ENCODE measurements around the gene CBY2. TPM values are rescaled to one million over a fixed set of nuclear protein-coding genes. Genes with fewer than 3 reads are reported as not detected.

Gene CBY2
- total RNA-seq, 1 experiment from 2014 or later, result not detected

DNA sequence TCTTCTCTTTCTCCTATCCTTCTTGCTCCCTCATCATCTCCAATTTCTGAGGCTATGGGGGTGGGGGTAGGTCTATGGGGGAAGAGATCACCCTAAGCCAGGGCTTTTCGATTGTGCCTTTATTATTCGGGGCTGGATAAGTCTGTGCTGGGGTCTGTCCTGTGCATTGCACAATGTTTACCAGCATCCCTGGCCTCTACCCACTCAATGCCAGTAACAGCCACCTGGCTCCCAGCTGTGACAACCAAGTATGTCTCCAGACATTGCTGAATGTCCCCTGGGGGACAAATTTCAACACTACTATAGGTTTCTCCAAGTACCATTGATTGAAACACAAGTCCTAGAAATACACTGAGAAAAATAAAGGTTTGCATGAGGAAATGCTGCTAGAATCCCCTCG lies 13.2 kb downstream of the CBY2 start:
- H3K9ac ChIP-seq (ENCODE audit: low read length), result no peak overlapping the region
- no peaks in the 10 kb centered on the region for H3K9me3 ChIP-seq (ENCODE audit: control insufficient read depth in 1 of 2, insufficient read depth in 1 of 2, low read depth in 1 of 2, low read length in 2 of 2)
- peaks cover 31% of the 10 kb centered on the region for H3K27me3 ChIP-seq (ENCODE audit: insufficient read depth, low read length)
- ATAC-seq (no peak), DNase-seq (ENCODE audit: low read depth, low spot score) (no peak)
- H3K4me2 ChIP-seq (ENCODE audit: low read length), result no peak overlapping the region
- no peaks in the 10 kb centered on the region for H3K4me1 ChIP-seq (ENCODE audit: control insufficient read depth in 1 of 2, insufficient read depth in 2 of 2, low read length in 2 of 2)
- no peak overlapping the region for H2AFZ ChIP-seq (ENCODE audit: low read depth, low read length, poor library complexity, severe bottlenecking)
- BruUV-seq (replicated peaks), result no TSS peak
- intact Hi-C loops (cut with micrococcal nuclease), result loop anchor here (5.0 kb wide), 2 partner anchors 93 to 203 kb away; no protein-coding TSS in a partner anchor
- H3K79me2 ChIP-seq (ENCODE audit: insufficient read depth, low read length), result no peaks in the 10 kb centered on the region
- H3K36me3 ChIP-seq (ENCODE audit: control insufficient read depth in 1 of 2, insufficient read depth in 2 of 2, low read length in 2 of 2), result no peaks in the 10 kb centered on the region
- no peaks in the 10 kb centered on the region for H3K9me2 ChIP-seq (ENCODE audit: insufficient read depth)
- ChIA-PET POLR2A (no interaction called here), RAD21 (ENCODE audit: low non-redundant PET in 1 of 2, low total read pairs in 2 of 2, uncharacterized antibody in 2 of 2, unreplicated experiment in 2 of 2) (no interaction called here), CTCF (no interaction called here)
- no peak overlapping the region for H3K27ac ChIP-seq (ENCODE audit: low read depth, low read length)
- TF ChIP-seq, protein P1, sequence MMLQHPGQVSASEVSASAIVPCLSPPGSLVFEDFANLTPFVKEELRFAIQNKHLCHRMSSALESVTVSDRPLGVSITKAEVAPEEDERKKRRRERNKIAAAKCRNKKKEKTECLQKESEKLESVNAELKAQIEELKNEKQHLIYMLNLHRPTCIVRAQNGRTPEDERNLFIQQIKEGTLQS (IDR thresholded peaks at IDR 0.05), result no peak
- no peak for TF ChIP-seq POLR2AphosphoS5 (IDR thresholded peaks at IDR 0.05; ENCODE audit: low read depth, low read length)
- no peak for TF ChIP-seq ZBTB33 (IDR thresholded peaks at IDR 0.05; ENCODE audit: extremely low read depth, insufficient replicate concordance, low read length)
- no peak for TF ChIP-seq EZH2phosphoT487 (IDR thresholded peaks at IDR 0.05; ENCODE audit: borderline replicate concordance)
- TF ChIP-seq ZNF274 (IDR thresholded peaks at IDR 0.05; ENCODE audit: low read depth, low read length), result no peak
- TF ChIP-seq, protein P2, sequence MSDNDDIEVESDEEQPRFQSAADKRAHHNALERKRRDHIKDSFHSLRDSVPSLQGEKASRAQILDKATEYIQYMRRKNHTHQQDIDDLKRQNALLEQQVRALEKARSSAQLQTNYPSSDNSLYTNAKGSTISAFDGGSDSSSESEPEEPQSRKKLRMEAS (IDR thresholded peaks at IDR 0.05), result no peak
- no peak for TF ChIP-seq SP1 (IDR thresholded peaks at IDR 0.05; ENCODE audit: low read depth)
- TF ChIP-seq JUND (IDR thresholded peaks at IDR 0.05), result no peak
- no peak for TF ChIP-seq YY1 (IDR thresholded peaks at IDR 0.05; ENCODE audit: extremely low read depth, insufficient replicate concordance, low read depth, low read length)
- no peak for TF ChIP-seq RAD21 (IDR thresholded peaks at IDR 0.05; ENCODE audit: low read depth)
- TF ChIP-seq SIN3A (IDR thresholded peaks at IDR 0.05; ENCODE audit: low read depth), result no peak
- TF ChIP-seq POLR2A (IDR thresholded peaks at IDR 0.05; ENCODE audit: borderline replicate concordance, extremely low read depth, insufficient read depth, insufficient read length), result no peak
- no peak for TF ChIP-seq EZH2 (IDR thresholded peaks at IDR 0.05)
- no peak for TF ChIP-seq ZFX (IDR thresholded peaks at IDR 0.05)
- TF ChIP-seq CTCF (IDR thresholded peaks at IDR 0.05 in 2 of 3, conservative IDR thresholded peaks at IDR 0.05 in 1 of 3; ENCODE audit: borderline replicate concordance in 1 of 3, insufficient read depth in 1 of 3, low read depth in 2 of 3, low read length in 2 of 3), result no peak
- no peak for TF ChIP-seq ELF1 (IDR thresholded peaks at IDR 0.05; ENCODE audit: borderline replicate concordance, low read depth)
- no peak for TF ChIP-seq REST (IDR thresholded peaks at IDR 0.05; ENCODE audit: low read depth)
- no peak for TF ChIP-seq FOSL1 (IDR thresholded peaks at IDR 0.05; ENCODE audit: low read depth)
- TF ChIP-seq EGR1 (IDR thresholded peaks at IDR 0.05; ENCODE audit: low read depth), result no peak
- TF ChIP-seq CEBPB (IDR thresholded peaks at IDR 0.05; ENCODE audit: low read depth), result no peak
- H4K20me1 ChIP-seq (ENCODE audit: insufficient read depth), result no peaks in the 10 kb centered on the region
- no peak overlapping the region for H3K4me3 ChIP-seq (replicated peaks in 1 of 2; ENCODE audit: low read depth in 1 of 2, low read length in 2 of 2)

Data from HCT116 (cell line).